H9 (cell line): ENCODE measurements around the gene HOXA4. TPM values are rescaled to one million over a fixed set of nuclear protein-coding genes. Genes with fewer than 3 reads are reported as not detected.

ENCODE experiments used
- DNase-seq: peaks from one replicate; pipeline ENCODE4 v3.0.0-alpha.2; 2017
- H2AFZ ChIP-seq: one replicate; pipeline ENCODE4 v1.6.1; 2013; ENCODE audit warnings: mild to moderate bottlenecking, low read length, control low read depth, moderate library complexity
- H2AK5ac ChIP-seq: 2 replicates; pipeline ENCODE4 v1.6.1; 2013; ENCODE audit warnings: low read length, control low read depth, mixed read lengths; ENCODE audit not compliant: insufficient read length
- H2BK120ac ChIP-seq: one replicate; pipeline ENCODE4 v1.6.1; 2013; ENCODE audit warnings: low read depth, mild to moderate bottlenecking, low read length, control low read depth, inconsistent platforms; ENCODE audit not compliant: poor library complexity, severe bottlenecking
- H2BK12ac ChIP-seq: 2 replicates; pipeline ENCODE4 v1.6.1; 2013; ENCODE audit warnings: low read length, control low read depth, mixed read lengths, low read depth; ENCODE audit not compliant: insufficient read length
- H2BK15ac ChIP-seq: 2 replicates; pipeline ENCODE4 v1.6.1; 2013; ENCODE audit warnings: low read depth, low read length, control low read depth
- H2BK20ac ChIP-seq: one replicate; pipeline ENCODE4 v1.6.1; 2013; ENCODE audit warnings: low read depth, mild to moderate bottlenecking, low read length, control low read depth, inconsistent platforms; ENCODE audit not compliant: poor library complexity, severe bottlenecking
- H2BK5ac ChIP-seq: 2 replicates; pipeline ENCODE4 v1.6.1; 2013; ENCODE audit warnings: low read length, control low read depth, mixed read lengths; ENCODE audit not compliant: insufficient read length
- H3K14ac ChIP-seq: 2 replicates; pipeline ENCODE4 v1.6.1; 2013; ENCODE audit warnings: low read length, control low read depth; ENCODE audit not compliant: insufficient read depth
- H3K18ac ChIP-seq: 2 replicates; pipeline ENCODE4 v1.6.1; 2013; ENCODE audit warnings: low read depth, mild to moderate bottlenecking, mixed read lengths, low read length, control low read depth; ENCODE audit not compliant: insufficient read length
- H3K23ac ChIP-seq: 2 replicates; pipeline ENCODE4 v1.6.1; 2013; ENCODE audit warnings: low read length, control low read depth, mixed read lengths, low read depth; ENCODE audit not compliant: insufficient read length
- H3K23me2 ChIP-seq: 2 replicates; pipeline ENCODE4 v1.6.1; 2013; ENCODE audit warnings: low read depth, mild to moderate bottlenecking, mixed read lengths, low read length, control low read depth; ENCODE audit not compliant: insufficient read length, poor library complexity, severe bottlenecking
- H3K27ac ChIP-seq: 2 replicates; pipeline ENCODE4 v1.5.1; 2013; ENCODE audit warnings: low read length, control low read depth, mixed read lengths, low read depth; ENCODE audit not compliant: insufficient read length
- H3K27me3 ChIP-seq: 2 replicates; pipeline ENCODE4 v1.6.1; 2013; ENCODE audit warnings: low read length, control low read depth, inconsistent platforms; ENCODE audit not compliant: insufficient read depth
- H3K4ac ChIP-seq: 2 replicates; pipeline ENCODE4 v1.6.1; 2013; ENCODE audit warnings: low read depth, mild to moderate bottlenecking, control low read depth, inconsistent platforms, low read length, moderate library complexity
- H3K4me1 ChIP-seq: 2 replicates; pipeline ENCODE4 v1.6.1; 2013; ENCODE audit warnings: low read length, control low read depth, inconsistent platforms; ENCODE audit not compliant: insufficient read depth
- H3K4me2 ChIP-seq: 2 replicates; pipeline ENCODE4 v1.6.1; 2013; ENCODE audit warnings: low read length, control low read depth, mixed read lengths; ENCODE audit not compliant: insufficient read length, insufficient read depth
- H3K56ac ChIP-seq: 2 replicates; pipeline ENCODE4 v1.6.1; 2013; ENCODE audit warnings: low read depth, mild to moderate bottlenecking, mixed read lengths, low read length, control low read depth; ENCODE audit not compliant: insufficient read length
- H3K79me1 ChIP-seq: 2 replicates; pipeline ENCODE4 v1.6.1; 2013; ENCODE audit warnings: low read depth, mild to moderate bottlenecking, moderate library complexity, low read length, control low read depth, inconsistent platforms; ENCODE audit not compliant: insufficient read depth, poor library complexity, severe bottlenecking
- H3K79me2 ChIP-seq: 2 replicates; pipeline ENCODE4 v1.6.1; 2013; ENCODE audit warnings: low read length, control low read depth, inconsistent platforms; ENCODE audit not compliant: insufficient read depth
- H3K9ac ChIP-seq: 2 replicates; pipeline ENCODE4 v1.6.1; 2013; ENCODE audit warnings: low read length, control low read depth, mixed read lengths; ENCODE audit not compliant: insufficient read length; ENCODE audit errors: extremely low read depth
- H3K9me3 ChIP-seq: one replicate; pipeline ENCODE4 v1.6.1; 2013; ENCODE audit warnings: low read depth, low read length, inconsistent platforms; ENCODE audit not compliant: control insufficient read depth
- H3T11ph ChIP-seq: one replicate; pipeline ENCODE4 v1.6.1; 2013; ENCODE audit warnings: mild to moderate bottlenecking, low read length, control low read depth, inconsistent platforms
- H4K20me1 ChIP-seq: one replicate; pipeline ENCODE4 v1.6.1; 2013; ENCODE audit not compliant: control insufficient read depth, insufficient read length, insufficient read depth
- H4K5ac ChIP-seq: 2 replicates; pipeline ENCODE4 v1.6.1; 2013; ENCODE audit warnings: low read depth, mild to moderate bottlenecking, mixed read lengths, low read length, control low read depth; ENCODE audit not compliant: insufficient read length
- H4K8ac ChIP-seq: replicated peaks from 2 replicates; pipeline ENCODE4 v1.6.1; 2013; ENCODE audit warnings: low read length, control low read depth, mixed read lengths, low read depth; ENCODE audit not compliant: insufficient read length
- H4K91ac ChIP-seq: 2 replicates; pipeline ENCODE4 v1.6.1; 2013; ENCODE audit warnings: low read depth, mild to moderate bottlenecking, moderate library complexity, mixed read lengths, low read length, control low read depth; ENCODE audit not compliant: insufficient read length
- H3K27ac Mint-ChIP-seq, 3 experiments: 2 replicates in 2 of 3; 3 replicates in 1 of 3; pipeline ENCODE4 v1.8.0; 2020 to 2021; ENCODE audit warnings: mixed read lengths in 3 of 3, mild to moderate bottlenecking in 1 of 3, moderate library complexity in 1 of 3
- H3K27me3 Mint-ChIP-seq: 2 replicates; pipeline ENCODE4 v1.8.0; 2021; ENCODE audit warnings: low read depth, mild to moderate bottlenecking, moderate library complexity, mixed read lengths
- H3K36me3 Mint-ChIP-seq, 3 experiments: 2 replicates in 2 of 3; 3 replicates in 1 of 3; pipeline ENCODE4 v1.8.0; 2020 to 2021; ENCODE audit warnings: low read depth in 3 of 3, mixed read lengths in 3 of 3; ENCODE audit not compliant: insufficient read depth in 1 of 3
- H3K4me1 Mint-ChIP-seq, 2 experiments: 2 replicates each; pipeline ENCODE4 v1.8.0; 2020; ENCODE audit warnings: mixed read lengths in 2 of 2
- H3K4me3 Mint-ChIP-seq, 2 experiments: 2 replicates in 1 of 2; 3 replicates in 1 of 2; pipeline ENCODE4 v1.8.0; 2020 to 2021; ENCODE audit warnings: mild to moderate bottlenecking in 2 of 2, mixed read lengths in 2 of 2, moderate library complexity in 1 of 2
- H3K9me3 Mint-ChIP-seq, 2 experiments: 2 replicates in 1 of 2; 3 replicates in 1 of 2; pipeline ENCODE4 v1.8.0; 2020; ENCODE audit warnings: mild to moderate bottlenecking in 2 of 2, mixed read lengths in 2 of 2, moderate library complexity in 1 of 2
- CTCF ChIP-seq: fragments of 200-600 bp; sonication (generic); conservative IDR thresholded peaks from 3 replicates; pipeline ENCODE4 v1.8.0; 2021; ENCODE audit warnings: antibody characterized with exemption, mild to moderate bottlenecking
- WGBS: extraction: QIAGEN DNeasy Blood & Tissue Kit; methylation state at CpG from one replicate; pipeline ENCODE4 v1.1.7; 2013; ENCODE audit warnings: missing lambda C conversion rate, low lambda C conversion rate, mixed read lengths; ENCODE audit not compliant: insufficient read length; ENCODE audit errors: extremely low coverage; 5-methylcytosine and 5-hydroxymethylcytosine counted together
- total RNA-seq: library from RNA; stranded (reverse); gene quantifications from 2 replicates; pipeline ENCODE4 v1.2.1, GENCODE V29; 2021

Gene HOXA4
- total RNA-seq, 1 experiment from 2014 or later = not detected

DNA sequence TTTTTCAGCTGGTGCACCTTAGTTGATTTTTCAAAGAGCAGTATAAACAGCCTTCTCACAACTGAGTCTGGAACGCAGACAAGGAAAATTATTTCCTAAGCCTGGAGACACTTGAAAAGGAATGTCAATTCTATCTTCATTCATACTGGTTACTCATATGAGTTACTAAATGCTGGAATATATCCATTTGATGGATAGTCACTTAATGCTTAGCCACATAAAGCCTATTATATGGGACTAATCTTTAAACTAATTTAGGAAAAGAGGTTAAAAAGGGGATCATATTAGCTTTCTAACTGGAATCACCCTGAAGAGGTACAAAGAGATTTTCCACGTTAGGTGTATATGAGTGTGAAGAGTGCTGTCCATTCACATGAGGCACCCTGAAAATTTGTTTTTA lies 1.7 kb upstream of the HOXA4 start:
- Histone ChIP-seq H3K23ac (no peak overlapping the region), H4K91ac (no peak overlapping the region), H2BK15ac (no peak overlapping the region), H3K9ac (no peak overlapping the region), H3K4me1 (no peaks in the 10 kb centered on the region), H3K14ac (no peak overlapping the region), H3T11ph (no peak overlapping the region), H3K23me2 (no peaks in the 10 kb centered on the region), H3K27ac (no peak overlapping the region), H4K5ac (no peak overlapping the region), H2BK120ac (no peak overlapping the region), H3K27me3 (peaks cover 95% of the 10 kb centered on the region), H3K9me3 (no peaks in the 10 kb centered on the region), H2AK5ac (no peak overlapping the region), H3K79me1 (no peaks in the 10 kb centered on the region), H3K4ac (no peak overlapping the region), H3K18ac (no peak overlapping the region), H3K56ac (no peak overlapping the region), H4K20me1 (peaks cover 3% of the 10 kb centered on the region), H2BK5ac (no peak overlapping the region), H3K4me2 (no peak overlapping the region), H4K8ac (no peak overlapping the region), H2AFZ (no peak overlapping the region), H3K79me2 (no peaks in the 10 kb centered on the region), H2BK12ac (no peak overlapping the region), H2BK20ac (no peak overlapping the region)
- DNase-seq = no peak
- Mint-ChIP-seq H3K4me3 (no peak overlapping the region), H3K4me1 (no peaks in the 10 kb centered on the region), H3K27ac (no peak overlapping the region), H3K36me3 (no peaks in the 10 kb centered on the region; a peak in 1 of 7 replicates), H3K27me3 (peaks cover 97% of the 10 kb centered on the region), H3K9me3 (peaks cover 0 to 7% of the 10 kb centered on the region in 2 experiments; a peak in 2 of 5 replicates)
- no CpG with 5 or more reads among the region's 2 CpGs for WGBS
- TF ChIP-seq CTCF = no peak
